HG03196 (cell line): ENCODE measurements around the gene ZBTB42.

ENCODE experiments used
- ATAC-seq: cut with Tn5 transposase; IDR thresholded peaks from one replicate; pipeline ENCODE4 v1.9.1; 2021; ENCODE audit not compliant: unreplicated experiment

The ZBTB42 gene

DNA sequence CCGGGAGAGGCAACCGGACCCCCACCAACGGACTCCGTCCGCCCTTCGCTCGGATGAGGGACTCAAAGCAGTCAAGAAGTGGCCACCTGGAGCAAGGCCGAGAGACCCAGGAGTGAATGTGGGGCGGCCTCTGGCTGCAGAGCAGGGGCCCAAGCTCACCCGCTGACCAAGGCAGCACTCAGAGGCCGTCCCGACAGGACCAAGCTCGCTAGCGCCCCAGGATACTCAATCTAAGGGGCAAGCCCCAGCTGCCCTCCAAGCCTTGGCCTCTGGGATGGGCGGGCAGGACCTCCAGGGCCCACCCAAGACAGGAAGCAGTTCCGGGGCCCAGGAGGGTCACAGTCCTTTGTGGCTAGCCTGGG lies 6.3 kb upstream of the ZBTB42 start:
- ATAC-seq, result no peak

DNA sequence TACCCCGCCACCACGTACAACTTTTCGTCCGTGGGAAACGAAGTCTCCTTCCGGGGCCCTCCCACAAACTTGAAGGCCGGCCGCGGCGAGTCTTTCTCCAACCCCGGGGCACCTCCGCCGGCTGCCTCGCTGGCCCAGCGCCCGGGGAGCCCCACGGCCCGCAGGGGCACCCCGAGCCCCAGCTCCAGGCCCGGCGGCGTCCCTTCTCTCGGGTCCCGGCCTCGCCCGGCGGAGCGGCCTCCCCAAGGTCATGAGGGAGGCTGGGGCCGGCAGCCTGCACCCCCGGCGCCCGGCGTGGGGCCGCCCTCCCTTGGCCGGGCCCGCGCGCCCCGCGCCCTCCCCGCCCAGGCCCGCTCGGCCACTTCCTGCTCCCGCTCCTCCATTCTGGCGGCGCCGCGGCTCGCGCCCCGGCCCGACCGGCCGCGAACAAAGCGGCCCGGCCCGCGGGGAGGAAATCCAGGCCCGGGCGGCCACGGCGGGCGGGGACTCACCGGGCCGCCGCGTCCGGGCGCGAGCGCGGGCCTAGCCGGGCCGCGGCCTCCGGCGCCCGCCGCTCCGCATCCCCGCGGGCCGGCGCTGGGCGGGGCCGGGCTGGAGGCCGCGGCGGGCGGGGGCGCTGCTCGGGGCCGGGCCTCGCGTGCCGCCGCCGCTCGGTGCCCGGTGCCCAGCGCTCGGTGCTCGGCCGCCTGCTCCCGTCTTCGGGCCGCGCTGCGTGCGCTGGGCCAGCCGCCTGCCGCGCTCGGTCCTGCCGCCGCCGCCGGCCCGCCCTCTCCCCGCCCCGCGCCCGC lies 5.7 kb upstream of the ZBTB42 start, which contains the start of gene AKT1:
AKT1 (minus strand) TSS at position 756 of the 788 bp plus-strand sequence. CDS start 3,105 bp downstream, outside the sequence.
- no peak for ATAC-seq

DNA sequence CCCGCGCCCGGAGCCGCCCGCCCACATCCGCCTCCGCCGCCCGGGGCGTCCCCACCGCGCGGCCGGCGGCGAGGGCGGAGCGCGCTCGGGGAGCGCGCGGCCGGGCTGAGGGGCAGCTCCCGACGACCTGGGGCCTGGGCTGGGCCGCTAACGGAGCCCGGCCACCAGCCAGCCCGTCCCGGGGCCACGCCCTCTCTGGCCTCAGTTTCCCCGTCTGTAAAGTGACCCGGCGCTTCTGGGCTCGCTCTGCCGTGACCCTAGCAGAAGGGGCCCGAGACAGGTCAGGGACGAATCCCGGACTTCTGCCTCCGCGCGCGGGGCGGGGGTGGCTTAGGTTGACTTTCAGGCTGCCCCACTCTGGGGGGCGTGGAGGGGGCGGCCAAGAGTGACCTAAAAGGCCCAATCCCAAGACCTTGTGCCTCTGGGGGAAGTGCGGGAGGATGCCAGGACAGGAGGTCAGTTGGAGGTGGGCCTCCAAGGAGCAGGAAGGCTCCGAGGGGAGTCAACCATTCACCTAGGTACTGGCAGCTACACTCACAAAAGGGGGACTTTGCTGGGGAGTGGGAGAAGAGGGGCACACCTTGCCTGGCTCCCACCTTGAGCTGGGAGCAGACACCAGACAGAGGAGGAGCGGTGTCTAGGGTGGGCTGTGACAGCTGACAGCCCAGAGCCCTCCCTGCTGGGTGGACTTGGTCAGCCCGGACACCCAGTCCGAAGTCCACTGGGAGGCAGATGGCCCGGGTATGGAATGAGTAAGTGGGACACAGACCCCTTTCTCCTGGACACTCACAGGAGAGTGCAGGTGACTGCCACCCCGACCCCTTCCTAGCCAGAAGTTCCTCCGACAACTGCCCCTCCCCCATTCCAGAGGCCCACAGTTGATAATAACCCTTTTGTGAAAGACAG lies 4.9 kb upstream of the ZBTB42 start:
- ATAC-seq, result no peak

DNA sequence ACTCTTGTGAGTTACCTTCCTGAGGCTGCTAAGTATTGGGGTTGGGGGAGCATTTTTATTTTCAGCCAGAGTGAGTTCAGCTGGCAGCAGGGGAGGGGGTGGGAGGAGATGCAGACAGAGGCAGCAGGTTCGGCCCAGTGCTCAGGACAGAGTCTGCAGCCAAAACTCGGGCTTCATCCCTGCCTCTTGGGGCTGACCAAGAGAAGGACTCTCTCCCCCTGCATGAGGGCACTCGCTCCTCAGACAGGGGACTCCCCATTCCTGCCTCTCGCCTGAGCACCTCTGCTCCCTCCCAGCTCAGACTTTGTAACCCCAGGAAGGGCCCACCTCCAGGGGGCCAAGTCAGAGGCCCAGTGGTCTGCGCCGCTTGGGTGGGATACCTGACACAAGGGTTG lies 4.2 kb upstream of the ZBTB42 start:
- no peak for ATAC-seq

DNA sequence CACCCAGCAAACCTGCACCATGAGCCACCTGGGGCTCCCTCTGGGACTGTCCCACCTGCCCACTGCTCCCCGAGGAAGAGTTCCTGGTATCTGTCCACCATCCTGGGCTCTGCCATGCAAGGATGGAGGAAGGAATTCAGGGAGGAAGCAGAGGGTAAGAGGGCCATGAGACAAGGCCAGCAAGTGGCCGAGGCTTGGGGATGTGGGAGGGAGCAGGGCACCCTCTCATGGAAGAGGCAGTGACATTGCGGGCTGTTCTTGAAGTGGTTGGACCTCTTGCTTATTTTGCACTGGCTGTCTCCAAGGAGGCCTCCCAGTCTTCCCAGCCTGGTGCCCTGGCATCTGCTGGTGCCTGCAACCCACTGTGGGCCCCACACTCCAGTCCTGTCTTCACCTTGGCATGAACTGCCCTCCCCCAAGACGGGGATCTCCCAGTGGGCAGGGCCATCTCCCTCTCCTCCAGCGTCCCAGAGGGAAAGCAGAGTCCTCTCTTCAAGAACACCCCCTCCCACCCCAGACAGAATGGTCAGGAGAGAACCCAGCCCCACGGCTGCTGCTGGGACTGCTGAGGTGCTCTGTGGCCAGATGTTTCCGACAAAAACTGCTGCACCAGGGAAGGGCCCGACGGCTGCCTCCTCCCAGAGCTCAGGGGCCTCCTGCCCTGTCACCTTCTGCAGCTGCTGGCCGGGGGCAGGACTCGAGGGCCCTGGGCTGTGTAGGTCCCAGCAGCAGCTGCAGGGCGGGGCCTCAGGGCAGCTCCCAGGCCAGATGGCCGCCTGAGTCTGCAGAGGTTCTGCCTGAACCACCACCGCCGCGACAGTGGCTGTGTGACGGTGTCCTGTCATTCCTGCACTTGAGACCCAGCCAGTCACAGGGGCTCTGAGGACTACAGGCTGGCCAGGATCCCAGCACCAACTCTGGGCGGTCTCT lies 3.5 kb upstream of the ZBTB42 start:
- ATAC-seq, result no peak

DNA sequence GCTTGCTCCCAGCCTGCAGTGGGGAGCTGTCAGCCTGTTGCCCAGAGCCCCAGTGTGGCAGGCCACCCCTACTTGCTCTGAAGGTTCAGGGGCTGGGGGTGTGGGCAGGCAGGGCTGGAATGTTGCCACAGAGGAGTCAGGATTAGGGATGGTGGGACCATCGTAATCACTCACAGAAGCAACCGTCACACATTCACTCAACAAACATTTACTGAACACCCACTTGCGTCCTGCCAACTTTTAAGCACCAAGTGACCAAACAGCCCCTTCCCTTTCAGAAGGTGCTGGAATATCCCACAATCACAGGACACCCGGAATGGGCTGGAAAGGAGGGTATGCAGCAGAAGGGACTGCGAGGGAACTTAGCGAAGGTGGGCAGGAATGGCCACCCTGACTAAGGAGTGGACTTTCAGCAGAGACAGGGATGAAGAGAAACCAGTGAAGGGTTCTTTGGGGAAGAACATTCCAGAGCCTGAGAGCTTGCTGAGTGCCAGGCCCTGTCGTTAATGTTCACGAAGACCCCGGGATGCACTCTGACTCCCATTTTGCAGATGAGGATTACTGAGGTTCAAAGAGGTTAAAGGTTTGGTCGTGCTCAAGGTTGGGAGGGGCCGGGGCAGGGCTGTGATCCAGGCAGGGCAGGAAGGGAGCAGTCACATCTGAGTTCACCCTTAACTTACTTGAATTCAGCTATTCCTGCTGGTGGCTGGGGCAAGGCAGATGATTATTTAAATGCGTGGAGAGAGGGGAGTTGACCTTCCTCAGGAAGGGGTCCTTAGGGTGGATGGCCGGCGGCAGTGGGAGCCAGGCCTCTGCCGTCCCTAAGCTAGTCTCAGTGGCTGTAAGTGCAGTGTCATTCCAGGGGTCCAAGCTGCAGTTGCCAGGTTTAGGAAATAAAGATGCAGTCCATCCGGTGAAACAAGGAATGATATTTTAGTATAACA lies 2.3 kb upstream of the ZBTB42 start:
- ATAC-seq, result no peak

DNA sequence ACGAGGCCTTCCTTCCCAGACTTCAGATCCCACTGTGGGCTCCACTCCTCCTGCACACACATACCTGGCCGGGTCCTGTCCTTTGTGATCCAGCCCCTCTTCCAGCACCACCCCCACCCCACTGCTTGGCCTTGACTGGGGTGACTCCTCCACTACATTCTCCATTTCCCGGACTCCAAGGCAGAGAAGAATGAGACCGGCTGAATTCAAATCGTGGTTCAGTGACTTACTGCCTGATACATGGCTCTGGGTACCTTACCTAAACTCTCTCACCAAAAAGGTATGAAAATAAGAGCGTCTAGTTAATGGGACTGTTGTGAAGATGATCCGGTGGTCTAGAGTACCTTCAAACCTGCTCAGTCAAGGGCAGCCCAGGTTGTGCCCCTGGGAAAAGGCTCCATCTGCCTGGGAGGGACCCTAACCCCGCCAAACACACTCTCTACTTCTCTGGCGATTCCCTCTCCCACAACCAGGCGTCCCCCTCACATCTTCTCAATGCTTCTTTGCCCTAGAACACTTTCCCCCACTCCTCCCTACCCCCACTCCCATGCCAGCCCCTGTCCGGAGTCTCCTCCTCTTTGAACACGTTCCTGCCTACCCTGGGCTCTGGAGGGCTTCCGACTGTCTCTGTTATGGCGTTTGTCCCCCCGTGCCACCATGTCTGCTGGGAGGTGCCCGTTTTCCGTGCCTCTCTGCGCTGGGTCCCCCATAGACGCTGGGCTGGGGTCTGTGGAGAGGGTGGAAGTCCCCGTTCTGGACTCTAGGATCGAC lies 1.5 kb upstream of the ZBTB42 start:
- ATAC-seq, result no peak

DNA sequence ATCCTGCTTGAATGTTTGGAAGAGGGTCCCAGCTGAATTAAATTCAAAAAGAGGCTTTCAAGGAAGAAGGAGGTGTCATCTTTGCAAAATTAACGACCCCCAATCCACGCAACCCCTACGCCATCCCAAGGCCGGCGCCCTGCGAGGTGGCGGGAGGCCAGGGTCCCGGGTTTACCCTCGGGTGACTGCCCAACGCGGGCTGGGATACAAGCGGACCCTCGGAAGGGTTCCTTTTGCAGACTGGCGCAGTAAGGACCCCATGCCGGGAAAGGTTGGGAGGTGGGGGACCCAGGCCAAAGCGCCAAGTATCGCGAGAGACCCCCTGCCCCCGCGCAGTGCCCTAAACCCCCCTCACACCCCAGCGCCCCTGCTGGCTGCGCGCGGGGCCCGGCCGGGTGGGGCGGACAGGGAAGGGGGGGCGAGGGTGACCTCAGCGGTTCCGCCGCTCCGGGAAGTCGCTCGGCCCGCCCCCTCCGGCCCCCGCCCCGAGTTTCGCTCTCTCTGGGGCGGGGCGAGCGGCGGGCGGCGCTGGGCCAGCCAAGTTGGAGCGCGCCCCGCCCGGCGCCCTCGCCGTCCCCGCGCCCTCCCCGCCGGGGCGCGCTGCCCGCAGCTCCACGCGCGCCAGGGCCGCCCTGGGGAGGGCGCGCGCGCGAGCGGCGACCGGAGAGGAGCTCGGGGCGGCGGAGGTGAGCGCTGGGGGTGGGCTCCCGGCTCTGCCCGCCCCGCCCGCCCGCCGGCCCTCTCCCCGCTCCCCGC lies 708 bp upstream of the ZBTB42 start:
- ATAC-seq, result peak; percentile 45

DNA sequence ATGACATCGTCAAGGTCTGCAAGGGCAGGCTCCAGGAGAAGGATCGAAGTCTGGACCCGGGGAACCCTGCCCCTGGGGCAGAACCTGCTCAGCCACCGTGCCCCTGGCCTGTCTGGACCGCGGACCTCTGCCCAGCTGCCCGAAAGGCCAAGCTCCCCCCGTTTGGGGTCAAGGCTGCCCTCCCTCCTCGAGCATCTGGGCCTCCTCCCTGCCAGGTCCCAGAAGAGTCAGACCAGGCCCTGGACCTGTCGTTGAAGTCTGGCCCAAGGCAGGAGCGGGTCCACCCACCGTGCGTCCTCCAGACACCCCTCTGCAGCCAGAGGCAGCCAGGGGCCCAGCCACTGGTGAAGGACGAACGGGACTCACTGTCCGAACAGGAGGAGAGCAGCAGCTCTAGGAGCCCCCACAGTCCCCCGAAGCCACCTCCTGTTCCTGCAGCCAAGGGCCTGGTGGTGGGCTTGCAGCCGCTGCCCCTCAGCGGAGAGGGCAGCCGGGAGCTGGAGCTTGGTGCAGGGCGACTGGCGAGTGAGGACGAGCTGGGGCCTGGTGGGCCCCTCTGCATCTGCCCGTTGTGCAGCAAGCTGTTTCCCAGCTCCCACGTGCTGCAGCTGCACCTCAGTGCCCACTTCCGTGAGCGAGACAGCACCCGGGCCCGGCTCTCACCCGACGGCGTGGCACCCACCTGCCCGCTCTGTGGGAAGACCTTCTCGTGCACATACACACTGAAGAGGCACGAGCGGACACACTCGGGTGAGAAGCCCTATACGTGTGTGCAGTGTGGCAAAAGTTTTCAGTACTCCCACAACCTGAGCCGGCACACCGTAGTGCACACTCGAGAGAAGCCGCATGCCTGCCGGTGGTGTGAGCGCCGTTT lies 856 bp downstream of the ZBTB42 start:
- ATAC-seq, result no peak

DNA sequence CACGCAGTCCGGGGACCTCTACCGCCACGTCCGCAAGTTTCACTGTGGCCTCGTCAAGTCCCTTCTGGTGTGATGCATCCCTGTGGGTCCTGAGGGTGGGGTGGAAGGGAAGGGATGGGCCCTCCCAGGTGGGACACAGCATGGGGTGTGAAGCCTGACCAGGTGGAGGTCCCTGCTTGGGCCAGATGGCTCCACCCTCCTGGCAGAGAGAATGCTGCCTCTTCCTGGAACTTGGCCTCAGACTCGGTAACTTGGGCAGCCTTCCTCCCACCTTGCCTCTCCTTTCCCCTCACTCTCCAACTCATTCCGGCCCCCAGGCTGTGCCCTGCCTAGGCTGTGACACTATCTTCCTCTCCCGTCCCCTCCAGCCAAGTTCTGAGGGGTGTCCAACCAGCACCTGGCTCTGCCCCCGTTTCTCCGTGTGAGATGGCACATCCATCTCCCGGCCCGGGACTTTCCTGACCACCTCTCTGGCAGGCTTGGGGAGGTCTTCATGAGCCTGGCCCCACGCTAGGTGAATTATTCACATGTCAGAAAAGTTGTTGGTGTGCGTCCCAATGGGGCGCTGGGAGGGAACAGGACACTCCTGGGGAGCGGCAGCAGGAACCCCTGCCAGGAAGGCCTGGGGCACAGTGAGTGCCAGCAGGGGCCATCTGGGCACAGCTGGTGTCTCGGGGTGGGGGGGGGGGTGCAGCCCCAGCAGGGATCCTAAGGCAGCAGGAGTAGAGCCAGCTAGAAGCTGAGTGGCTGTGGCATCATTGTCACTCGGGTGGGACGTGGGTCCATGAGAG lies 1.7 kb downstream of the ZBTB42 start:
- no peak for ATAC-seq

DNA sequence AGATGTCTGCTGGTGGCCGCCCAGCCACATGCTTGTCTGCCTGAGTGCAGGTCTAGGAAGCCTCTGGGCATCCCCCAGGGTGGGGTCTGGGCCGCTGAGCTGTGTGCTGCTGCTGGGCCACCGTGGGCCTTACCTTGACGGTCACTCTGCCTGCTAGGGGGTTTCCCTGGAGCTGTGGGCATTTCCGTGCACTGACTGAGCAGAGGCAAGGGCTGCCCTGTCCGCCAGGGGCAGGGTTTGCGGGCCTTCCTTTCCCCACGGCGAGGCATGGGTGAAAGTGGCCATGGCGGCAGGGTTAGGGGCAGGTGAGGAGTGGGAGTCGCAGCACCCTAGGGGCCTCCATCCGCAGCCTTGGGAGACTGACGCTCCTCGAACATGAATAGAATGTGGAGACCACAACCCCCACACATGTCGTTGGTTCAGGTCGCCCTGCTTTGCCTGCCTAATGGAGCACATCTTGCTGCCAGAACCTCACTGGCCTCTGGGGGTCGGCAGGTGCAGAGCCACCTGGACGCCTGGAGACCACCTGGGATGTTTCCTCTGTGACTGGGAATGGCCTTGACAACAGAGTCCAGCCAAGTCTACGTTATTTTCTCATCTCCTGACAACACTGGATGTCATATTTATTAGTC lies 2.5 kb downstream of the ZBTB42 start:
- ATAC-seq, result no peak

DNA sequence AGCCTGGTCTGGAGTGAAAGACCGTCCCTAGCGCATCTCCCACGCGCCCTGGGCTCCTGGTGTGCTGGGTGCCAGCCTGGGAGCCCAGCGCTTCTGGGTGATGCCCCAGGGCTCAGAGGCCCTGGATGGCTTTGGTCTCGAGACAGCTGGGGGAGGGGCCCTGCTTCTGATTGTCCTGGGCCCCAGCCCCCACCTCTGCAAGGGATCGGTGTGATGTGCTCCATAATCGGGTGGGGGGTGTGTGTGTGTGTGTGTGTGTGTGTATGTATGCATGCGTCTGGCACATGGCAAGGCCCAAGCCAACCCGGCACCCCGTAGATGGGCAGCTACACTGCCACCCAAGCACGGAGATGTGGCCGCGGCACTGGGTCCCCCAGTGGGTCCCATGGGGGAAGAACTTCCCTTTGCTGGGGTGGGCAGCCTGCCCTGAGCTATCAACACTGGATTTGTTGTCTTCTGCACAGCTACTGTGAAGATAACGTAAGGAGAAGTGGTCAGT lies 3.1 kb downstream of the ZBTB42 start:
- no peak for ATAC-seq

DNA sequence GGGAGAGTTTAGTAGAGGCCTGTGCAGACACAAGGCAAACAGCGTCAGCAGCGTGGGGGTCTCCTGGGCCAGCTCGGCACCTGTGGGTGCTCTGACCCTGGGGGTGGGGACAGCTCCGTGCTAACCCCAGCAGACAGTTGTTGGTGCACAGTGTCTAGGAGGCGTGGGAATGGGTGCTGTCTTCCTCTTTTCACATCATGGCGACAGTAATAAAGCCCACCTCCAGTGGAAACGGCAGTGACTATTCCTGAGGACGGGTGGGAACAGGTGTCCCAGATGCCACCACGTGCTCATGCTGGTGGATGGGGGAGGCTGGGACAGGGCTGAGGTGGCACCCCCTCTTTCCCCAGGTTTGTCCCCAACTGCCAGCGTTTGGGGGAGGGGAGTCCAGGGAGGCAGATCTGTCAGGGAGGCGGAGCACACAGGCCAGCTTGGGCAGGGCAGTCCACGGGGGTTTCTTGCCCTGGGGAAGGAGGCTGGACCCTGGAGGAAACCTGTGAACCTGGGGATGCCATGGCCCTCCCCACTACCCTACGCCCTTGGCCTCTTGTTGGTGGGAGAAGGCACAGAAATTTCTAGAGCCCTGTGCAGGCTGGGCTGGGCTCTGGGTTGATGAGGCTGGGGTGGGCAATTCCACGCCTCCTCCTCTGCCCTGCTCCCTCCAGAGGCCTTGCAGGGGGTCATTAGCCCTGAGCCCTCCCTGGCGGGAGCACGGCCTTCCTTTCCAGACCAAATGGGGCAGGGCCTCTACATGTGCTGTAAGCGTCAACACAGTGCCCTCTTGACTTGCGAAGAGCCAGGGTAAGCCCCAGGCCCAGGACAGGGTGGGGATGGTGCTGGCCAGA lies 3.8 kb downstream of the ZBTB42 start:
- no peak for ATAC-seq

DNA sequence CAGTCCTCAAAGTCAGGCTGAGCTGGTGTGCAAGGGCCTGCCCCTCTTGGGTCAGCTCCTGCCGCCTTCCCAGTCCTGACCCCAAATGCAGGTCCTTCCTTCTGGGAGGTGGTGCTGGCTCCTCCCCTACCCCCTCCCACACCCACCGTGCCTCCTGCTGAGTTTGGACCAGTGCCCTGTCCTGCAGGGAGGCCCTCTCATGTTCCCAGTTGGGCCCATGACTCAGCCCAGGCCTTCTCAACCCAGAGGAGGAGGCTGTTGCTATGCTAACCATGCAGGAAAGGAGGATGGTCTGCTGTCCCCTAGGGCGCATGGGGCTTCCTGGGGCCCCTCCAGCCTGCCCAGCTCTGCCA lies 4.4 kb downstream of the ZBTB42 start:
- no peak for ATAC-seq

DNA sequence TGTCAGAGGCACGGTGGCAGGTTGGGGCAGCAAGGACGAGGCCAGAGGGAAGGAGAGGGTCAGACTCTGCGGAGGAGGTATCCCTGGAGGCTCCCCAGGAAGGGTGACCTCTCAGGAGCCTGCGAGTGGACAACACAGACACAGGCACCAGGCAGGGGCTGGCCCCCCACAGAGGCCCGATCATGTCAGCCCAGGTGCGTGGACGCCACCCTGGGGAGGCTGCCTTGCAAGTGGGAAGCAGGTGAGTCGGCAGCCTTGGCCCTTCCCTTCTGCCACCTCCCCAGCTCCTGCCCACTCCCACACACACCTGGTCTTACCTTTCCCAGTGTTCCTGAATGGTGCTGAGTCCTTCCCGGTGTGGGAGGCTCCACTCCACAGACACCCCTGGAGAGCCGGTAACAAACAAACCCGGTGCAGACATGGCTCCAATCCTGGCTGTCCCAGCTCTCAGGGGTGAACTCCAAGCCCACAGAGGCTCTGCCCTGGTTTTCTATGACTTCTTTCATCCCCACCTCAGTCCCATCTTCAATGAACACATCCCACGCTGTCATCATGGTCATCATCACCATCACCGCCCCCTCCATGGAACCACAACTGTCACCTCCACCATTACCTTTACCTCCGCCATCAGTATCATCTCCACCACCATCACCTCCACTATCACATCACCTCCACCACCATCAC lies 5.2 kb downstream of the ZBTB42 start:
- ATAC-seq, result no peak
